ENCODE data around the gene HIGD1A. TPM values are rescaled to one million over a fixed set of nuclear protein-coding genes. Genes with fewer than 3 reads are reported as not detected.

Gene HIGD1A
- total and polyA plus RNA-seq, 12 donors, result 62.4 to 324 (median 120) TPM

DNA sequence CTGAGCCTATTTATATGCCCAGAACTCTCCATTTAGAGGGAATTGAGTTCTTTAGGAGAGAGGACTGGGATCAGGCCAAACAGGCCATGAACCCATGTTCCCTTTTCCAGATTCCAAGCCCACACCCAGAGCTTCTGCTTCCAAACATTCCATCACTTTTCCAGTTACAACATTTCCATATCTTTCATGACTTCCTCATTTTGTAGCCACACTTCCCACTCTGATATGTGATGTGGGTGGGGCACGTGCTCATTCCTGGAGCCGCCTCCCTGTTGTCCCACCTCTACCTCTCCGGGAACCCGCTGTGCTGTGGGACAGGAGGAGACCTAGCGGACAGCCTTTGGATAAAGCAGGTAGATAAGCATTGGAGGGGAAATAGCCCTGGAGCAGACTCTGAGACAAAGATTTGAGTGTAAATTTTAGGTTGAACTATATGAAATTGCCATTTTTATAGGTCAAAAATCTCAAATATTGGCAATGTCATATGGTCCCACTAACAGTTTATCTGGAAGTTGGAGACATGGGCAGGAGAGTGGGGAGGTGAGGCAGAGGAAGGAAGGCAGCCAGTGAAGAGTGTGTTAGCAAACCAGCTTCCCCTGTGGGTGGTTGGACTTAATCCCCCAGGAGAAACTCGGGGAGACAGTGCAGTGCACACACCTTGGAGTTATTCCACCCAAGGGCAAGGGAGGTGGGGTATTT, 39.6 kb upstream of the HIGD1A start:
- peak overlapping the region in 4 of 5 donors; percentile 33 to 92 (median 62) for H3K27ac ChIP-seq
- H3K27me3 ChIP-seq, result no peaks in the 10 kb centered on the region
- no peak overlapping the region for H3K4me3 ChIP-seq
- no peaks in the 10 kb centered on the region for H3K9me3 ChIP-seq (replicated peaks in 1 of 3)
- peaks cover 7 to 34% of the 10 kb centered on the region in 2 donors for H3K4me1 ChIP-seq (replicated peaks in 1 of 2)
- H3K36me3 ChIP-seq (replicated peaks in 1 of 2), result no peaks in the 10 kb centered on the region
- DNase-seq, result peak in 3 of 7 donors; percentile 22 to 61 (median 51)
- intact Hi-C loops (cut with DNase I), result no loop called here
- WGBS, 4 donors, result 61 to 73% (median 69%) methylated on average over 5 to 6 of the region's 6 CpGs
- TF ChIP-seq, protein P1, sequence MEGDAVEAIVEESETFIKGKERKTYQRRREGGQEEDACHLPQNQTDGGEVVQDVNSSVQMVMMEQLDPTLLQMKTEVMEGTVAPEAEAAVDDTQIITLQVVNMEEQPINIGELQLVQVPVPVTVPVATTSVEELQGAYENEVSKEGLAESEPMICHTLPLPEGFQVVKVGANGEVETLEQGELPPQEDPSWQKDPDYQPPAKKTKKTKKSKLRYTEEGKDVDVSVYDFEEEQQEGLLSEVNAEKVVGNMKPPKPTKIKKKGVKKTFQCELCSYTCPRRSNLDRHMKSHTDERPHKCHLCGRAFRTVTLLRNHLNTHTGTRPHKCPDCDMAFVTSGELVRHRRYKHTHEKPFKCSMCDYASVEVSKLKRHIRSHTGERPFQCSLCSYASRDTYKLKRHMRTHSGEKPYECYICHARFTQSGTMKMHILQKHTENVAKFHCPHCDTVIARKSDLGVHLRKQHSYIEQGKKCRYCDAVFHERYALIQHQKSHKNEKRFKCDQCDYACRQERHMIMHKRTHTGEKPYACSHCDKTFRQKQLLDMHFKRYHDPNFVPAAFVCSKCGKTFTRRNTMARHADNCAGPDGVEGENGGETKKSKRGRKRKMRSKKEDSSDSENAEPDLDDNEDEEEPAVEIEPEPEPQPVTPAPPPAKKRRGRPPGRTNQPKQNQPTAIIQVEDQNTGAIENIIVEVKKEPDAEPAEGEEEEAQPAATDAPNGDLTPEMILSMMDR (IDR thresholded peaks at IDR 0.05), result no peak
- no peak for TF ChIP-seq POLR2A (IDR thresholded peaks at IDR 0.05)

DNA sequence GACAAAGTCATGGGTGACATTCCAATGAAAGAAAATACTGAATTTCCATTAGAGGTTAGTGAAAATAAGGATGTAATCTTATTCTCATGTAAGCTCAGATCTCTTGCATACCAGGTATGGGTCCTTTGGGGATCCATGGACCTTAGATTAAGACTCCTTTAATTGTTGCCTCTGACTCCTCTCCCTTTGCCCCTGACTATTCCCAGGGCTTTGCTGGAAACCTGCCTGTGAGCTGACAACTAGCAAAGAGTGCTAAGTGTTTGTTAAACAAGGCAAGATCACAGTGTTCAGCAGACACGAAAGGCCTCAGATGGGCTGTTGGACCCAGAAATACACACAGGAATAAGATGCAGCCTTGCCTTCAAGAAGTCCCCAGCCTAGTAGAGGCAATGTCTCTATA, 37.0 kb upstream of the HIGD1A start:
- Histone ChIP-seq H3K9me3 (replicated peaks in 1 of 3) (no peaks in the 10 kb centered on the region), H3K4me3 (no peak overlapping the region), H3K27me3 (no peaks in the 10 kb centered on the region), H3K4me1 (replicated peaks in 1 of 2) (peaks cover 2 to 20% of the 10 kb centered on the region in 2 donors), H3K36me3 (replicated peaks in 1 of 2) (no peaks in the 10 kb centered on the region), H3K27ac (no peak overlapping the region)
- intact Hi-C loops (cut with DNase I), result no loop called here
- WGBS, 4 donors, result 65 to 100% (median 69%) methylated on average over 1 of the region's 1 CpG
- DNase-seq, result no peak
- TF ChIP-seq POLR2A (IDR thresholded peaks at IDR 0.05), result no peak
- TF ChIP-seq, protein P1 (IDR thresholded peaks at IDR 0.05), result no peak

DNA sequence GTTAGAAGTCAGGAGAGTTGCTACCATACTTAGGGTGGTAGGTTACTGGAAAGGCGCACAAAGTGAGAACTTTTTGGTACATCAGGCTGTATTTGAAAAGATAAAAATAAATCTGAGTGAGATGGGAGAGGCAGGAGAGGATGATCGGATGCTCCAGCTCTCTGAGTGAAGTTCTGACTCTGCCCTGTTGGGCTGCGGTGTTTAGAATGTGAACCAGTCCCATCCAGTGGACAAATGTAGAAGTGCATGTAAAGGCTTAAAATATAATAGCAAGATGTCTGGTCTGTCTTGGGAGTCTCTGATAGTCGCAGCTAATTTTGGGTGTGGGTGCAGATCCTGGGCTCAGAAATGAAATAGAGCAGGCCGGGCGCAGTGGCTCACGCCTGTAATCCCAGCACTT, 35.3 kb upstream of the HIGD1A start:
- TF ChIP-seq, protein P1 (IDR thresholded peaks at IDR 0.05), result peak; percentile 80 to 97 (median 90)
- no peak for TF ChIP-seq POLR2A (IDR thresholded peaks at IDR 0.05)
- 22 to 34% (median 24%) methylated on average over 7 of the region's 7 CpGs for WGBS, 4 donors
- intact Hi-C loops (cut with DNase I), result loop anchor here (5.0 to 10.0 kb wide), 2 partner anchors 43 to 55 kb away; no protein-coding TSS in a partner anchor
- no peaks in the 10 kb centered on the region for H3K27me3 ChIP-seq
- no peak overlapping the region for H3K4me3 ChIP-seq
- no peaks in the 10 kb centered on the region for H3K9me3 ChIP-seq (replicated peaks in 1 of 3)
- H3K27ac ChIP-seq, result no peak overlapping the region
- DNase-seq, result peak; percentile 31 to 82 (median 59)
- no peaks in the 10 kb centered on the region for H3K36me3 ChIP-seq (replicated peaks in 1 of 2)
- peaks cover 0 to 14% of the 10 kb centered on the region in 2 donors for H3K4me1 ChIP-seq (replicated peaks in 1 of 2)

DNA sequence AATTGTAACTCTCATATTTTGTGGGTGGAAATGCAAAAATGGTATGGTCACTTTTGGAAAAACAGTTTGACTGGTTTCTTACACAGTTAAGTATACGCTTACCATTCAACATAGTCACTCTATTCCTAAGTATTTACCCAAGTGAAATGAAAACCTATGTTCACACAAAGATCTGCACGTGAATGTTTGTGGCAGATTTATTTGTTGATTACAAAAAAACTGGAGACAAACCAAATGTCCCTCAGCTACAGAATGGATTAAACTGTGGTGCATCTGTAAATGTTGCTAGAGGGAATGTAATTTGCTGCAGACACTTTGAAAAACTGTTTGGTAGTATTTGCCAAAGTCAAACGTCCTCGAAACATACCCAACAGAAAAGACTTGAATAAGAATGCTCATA, 34.3 kb upstream of the HIGD1A start:
- intact Hi-C loops (cut with DNase I), result loop anchor here (5.0 to 10.0 kb wide), 2 partner anchors 44 to 54 kb away; no protein-coding TSS in a partner anchor
- no peak for TF ChIP-seq POLR2A (IDR thresholded peaks at IDR 0.05)
- TF ChIP-seq, protein P1 (IDR thresholded peaks at IDR 0.05), result no peak
- Histone ChIP-seq H3K36me3 (replicated peaks in 1 of 2) (no peaks in the 10 kb centered on the region), H3K9me3 (replicated peaks in 1 of 3) (no peaks in the 10 kb centered on the region), H3K27me3 (no peaks in the 10 kb centered on the region), H3K4me1 (replicated peaks in 1 of 2) (peaks cover 0 to 6% of the 10 kb centered on the region in 2 donors), H3K4me3 (no peak overlapping the region), H3K27ac (no peak overlapping the region)
- DNase-seq, result no peak
- WGBS, 4 donors, result 70 to 84% (median 82%) methylated on average over 4 of the region's 4 CpGs
